ENCODE measurements around the gene CREM.

DNA sequence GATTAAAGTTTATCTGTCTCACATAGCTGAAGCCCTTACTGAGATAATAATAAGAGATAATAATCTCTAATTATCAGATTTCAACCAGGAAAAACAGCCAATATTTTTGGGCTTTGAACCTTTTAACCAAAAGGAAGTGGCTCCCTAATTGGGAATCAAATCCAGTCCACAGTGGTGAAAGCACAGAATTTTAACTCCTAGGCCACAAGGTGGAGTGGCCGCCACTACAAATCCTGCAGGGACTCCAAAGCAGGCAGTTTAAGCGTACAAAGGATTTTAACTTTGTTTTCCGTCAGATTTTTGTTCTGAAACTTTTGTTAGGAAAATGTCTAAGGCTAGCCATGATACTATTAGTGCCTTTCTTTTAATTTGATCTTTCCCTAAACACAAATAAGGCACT lies 110.1 kb downstream of the CREM start:
- no peak for TF ChIP-seq POLR2AphosphoS5 (IDR thresholded peaks at IDR 0.05; ENCODE audit: low read depth)
- TF ChIP-seq, protein P1, sequence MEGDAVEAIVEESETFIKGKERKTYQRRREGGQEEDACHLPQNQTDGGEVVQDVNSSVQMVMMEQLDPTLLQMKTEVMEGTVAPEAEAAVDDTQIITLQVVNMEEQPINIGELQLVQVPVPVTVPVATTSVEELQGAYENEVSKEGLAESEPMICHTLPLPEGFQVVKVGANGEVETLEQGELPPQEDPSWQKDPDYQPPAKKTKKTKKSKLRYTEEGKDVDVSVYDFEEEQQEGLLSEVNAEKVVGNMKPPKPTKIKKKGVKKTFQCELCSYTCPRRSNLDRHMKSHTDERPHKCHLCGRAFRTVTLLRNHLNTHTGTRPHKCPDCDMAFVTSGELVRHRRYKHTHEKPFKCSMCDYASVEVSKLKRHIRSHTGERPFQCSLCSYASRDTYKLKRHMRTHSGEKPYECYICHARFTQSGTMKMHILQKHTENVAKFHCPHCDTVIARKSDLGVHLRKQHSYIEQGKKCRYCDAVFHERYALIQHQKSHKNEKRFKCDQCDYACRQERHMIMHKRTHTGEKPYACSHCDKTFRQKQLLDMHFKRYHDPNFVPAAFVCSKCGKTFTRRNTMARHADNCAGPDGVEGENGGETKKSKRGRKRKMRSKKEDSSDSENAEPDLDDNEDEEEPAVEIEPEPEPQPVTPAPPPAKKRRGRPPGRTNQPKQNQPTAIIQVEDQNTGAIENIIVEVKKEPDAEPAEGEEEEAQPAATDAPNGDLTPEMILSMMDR (IDR thresholded peaks at IDR 0.05; ENCODE audit: insufficient read depth, low read length): no peak
- no peak for TF ChIP-seq REST (IDR thresholded peaks at IDR 0.05; ENCODE audit: insufficient replicate concordance, low read depth)
